Measurements from ENCODE around the gene BAK1.

BAK1 gene

GRCh38 chr6:33579828-33580714 is at the start of gene BAK1:
BAK1 (minus strand) TSS chr6:33580276; CDS start chr6:33577604, 2,672 bp downstream.
- peak; percentile 46 for TF ChIP-seq CTCF (IDR thresholded peaks at IDR 0.05; ENCODE audit: insufficient read depth, missing control alignments)
- DNase-seq (ENCODE audit: insufficient read length, low spot score), result peak; percentile 99
- no peak for FAIRE-seq

- FAIRE-seq (no peak), DNase-seq (ENCODE audit: insufficient read length, low spot score) (no peak)
- TF ChIP-seq CTCF (IDR thresholded peaks at IDR 0.05; ENCODE audit: insufficient read depth, missing control alignments), result no peak
Measured at GRCh38 chr6:33628401-33628964, 48.4 kb upstream of the BAK1 start.

- TF ChIP-seq CTCF (IDR thresholded peaks at IDR 0.05; ENCODE audit: insufficient read depth, missing control alignments), result no peak
- DNase-seq (ENCODE audit: insufficient read length, low spot score) (no peak), FAIRE-seq (no peak)
Measured at GRCh38 chr6:33627876-33628275, 47.8 kb upstream of the BAK1 start.

GRCh38 chr6:33624856-33625255 is 44.8 kb upstream of the BAK1 start:
- DNase-seq (ENCODE audit: insufficient read length, low spot score) (no peak), FAIRE-seq (no peak)
- TF ChIP-seq CTCF (IDR thresholded peaks at IDR 0.05; ENCODE audit: insufficient read depth, missing control alignments), result no peak

- TF ChIP-seq CTCF (IDR thresholded peaks at IDR 0.05; ENCODE audit: insufficient read depth, missing control alignments), result no peak
- FAIRE-seq, result no peak
- no peak for DNase-seq (ENCODE audit: insufficient read length, low spot score)
Measured at GRCh38 chr6:33623895-33624381, 43.9 kb upstream of the BAK1 start.

GRCh38 chr6:33622456-33623431 is 42.7 kb upstream of the BAK1 start:
- DNase-seq (ENCODE audit: insufficient read length, low spot score) (no peak), FAIRE-seq (no peak)
- TF ChIP-seq CTCF (IDR thresholded peaks at IDR 0.05; ENCODE audit: insufficient read depth, missing control alignments), result no peak
